K562 (cell line): ENCODE data around the gene TELO2.

Experiments used
- CEBPB ChIP-seq: fragments of 450-650 bp; IDR thresholded peaks from 2 replicates; pipeline ENCODE4 v1.6.1; 2016; ENCODE audit warnings: missing genetic modification characterization, missing compliant biosample characterization
- CREM ChIP-seq: IDR thresholded peaks from 2 replicates; pipeline ENCODE4 v1.6.1; 2014; ENCODE audit warnings: antibody characterized with exemption, low read depth
- E4F1 ChIP-seq: fragments of 250-450 bp; sonication (Bioruptor Pico); IDR thresholded peaks from 2 replicates; pipeline ENCODE4 v1.5.0; 2021; ENCODE audit warnings: mild to moderate bottlenecking, borderline replicate concordance
- EP300 ChIP-seq: IDR thresholded peaks from 2 replicates; pipeline ENCODE4 v1.6.1; 2012; ENCODE audit warnings: low read length, improper control_type of control experiment
- JUN ChIP-seq, 2 experiments: sonication (generic) in 1 of 2; formaldehyde crosslinking in 1 of 2; IDR thresholded peaks; 2 replicates each; pipeline versions ENCODE4 v1.6.1 to v1.8.0; 2012 to 2022; ENCODE audit warnings: borderline replicate concordance in 2 of 2, mild to moderate bottlenecking in 2 of 2, improper control_type of control experiment in 1 of 2, low read depth in 1 of 2, low read length in 1 of 2, missing genetic modification reagents in 1 of 2
- JUND ChIP-seq, 2 experiments: IDR thresholded peaks; 2 replicates in 1 of 2; 3 replicates in 1 of 2; pipeline ENCODE4 v1.6.1; 2011; ENCODE audit warnings: borderline replicate concordance in 2 of 2, low read depth in 2 of 2, low read length in 2 of 2, improper control_type of control experiment in 1 of 2, missing biosample characterization in 1 of 2, missing genetic modification characterization in 1 of 2, missing genetic modification reagents in 1 of 2
- MAFG ChIP-seq: fragments of 450-650 bp; conservative IDR thresholded peaks from 2 replicates; pipeline ENCODE4 v1.6.1; 2016; ENCODE audit warnings: missing genetic modification characterization, missing compliant biosample characterization
- RHOXF2B ChIP-seq: fragments of 250-450 bp; sonication (Bioruptor Pico); conservative IDR thresholded peaks from 2 replicates; pipeline ENCODE4 v1.5.1; 2021
- RNF219 ChIP-seq: fragments of 250-450 bp; sonication (Bioruptor Pico); IDR thresholded peaks from 2 replicates; pipeline ENCODE4 v1.5.0; 2022; ENCODE audit warnings: mild to moderate bottlenecking
- YBX1 ChIP-seq: fragments of 450-650 bp; IDR thresholded peaks from 2 replicates; pipeline ENCODE4 v1.7.1; 2016; ENCODE audit warnings: mild to moderate bottlenecking
- ZHX1 ChIP-seq: fragments of 150-350 bp; conservative IDR thresholded peaks from 2 replicates; pipeline ENCODE4 v1.6.1; 2014; ENCODE audit warnings: low read length

- TF ChIP-seq E4F1 (CRISPR knock-in tag) (no peak), RNF219 (CRISPR knock-in tag) (no peak), YBX1 (no peak), CEBPB (tag) (no peak), EP300 (no peak), JUND (IDR thresholded peaks at IDR 0.05; ENCODE audit: borderline replicate concordance, low read depth, low read length) (no peak), JUND (tag; IDR thresholded peaks at IDR 0.05; ENCODE audit: borderline replicate concordance, low read depth, low read length) (no peak), CREM (no peak), MAFG (no peak), JUN (IDR thresholded peaks at IDR 0.05; ENCODE audit: borderline replicate concordance, low read depth, low read length) (no peak), JUN (CRISPR knock-in tag; IDR thresholded peaks at IDR 0.05; ENCODE audit: borderline replicate concordance) (no peak), ZHX1 (no peak), RHOXF2B (CRISPR knock-in tag) (no peak)
Observed at GRCh38 chr16:1481906-1482835, 11.0 kb upstream of the TELO2 start.
